ENCODE data around the gene CFHR3. TPM values are rescaled to one million over a fixed set of nuclear protein-coding genes. Genes with fewer than 3 reads are reported as not detected.
"Not testable (repeated sequence)": the region's sequence is repeated elsewhere in the genome, so short reads cannot be mapped to it uniquely, and the experiment has no call there.

CFHR3 gene
- total RNA-seq, 1 donor from 2014 or later = 0.94 TPM

DNA sequence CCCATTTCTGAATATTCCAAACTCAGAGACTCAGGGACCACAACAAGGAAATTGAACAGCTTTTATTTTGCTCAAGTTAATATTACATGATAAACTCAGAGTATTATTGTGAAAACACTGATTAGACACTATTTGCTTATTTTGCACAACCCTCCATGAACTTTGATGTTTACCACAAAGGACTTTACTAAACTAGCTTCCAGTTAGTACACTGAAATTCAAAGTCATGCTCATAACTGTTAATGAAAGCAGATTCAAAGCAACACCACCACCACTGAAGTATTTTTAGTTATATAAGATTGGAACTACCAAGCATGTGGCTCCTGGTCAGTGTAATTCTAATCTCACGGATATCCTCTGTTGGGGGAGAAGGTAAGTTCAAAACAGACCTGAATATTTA is 44.9 kb downstream of the CFHR3 start, which contains the start of gene CFHR1:
Gene CFHR1 (plus strand): TSS at position 201 of the 400 bp plus-strand sequence. CDS start 114 bp downstream, at position 315.
- DNase-seq (ENCODE audit: low spot score); ATAC-seq; intact Hi-C loops (cut with DNase I): not testable (repeated sequence)

DNA sequence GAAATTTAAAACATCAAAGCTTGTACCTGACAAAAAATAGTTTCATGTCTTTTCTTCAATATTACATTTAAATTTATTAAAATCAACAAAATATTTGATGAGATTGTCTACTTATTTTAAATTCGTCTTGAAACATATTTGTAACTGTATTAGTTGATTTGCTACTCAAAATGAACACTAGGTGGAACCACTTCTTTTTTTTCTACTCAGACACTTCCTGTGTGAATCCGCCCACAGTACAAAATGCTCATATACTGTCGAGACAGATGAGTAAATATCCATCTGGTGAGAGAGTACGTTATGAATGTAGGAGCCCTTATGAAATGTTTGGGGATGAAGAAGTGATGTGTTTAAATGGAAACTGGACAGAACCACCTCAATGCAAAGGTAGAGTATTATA is 53.2 kb downstream of the CFHR3 start:
- intact Hi-C loops (cut with DNase I); ATAC-seq; DNase-seq (ENCODE audit: low spot score): not testable (repeated sequence)

Other genes with a start within 250 kb of the CFHR3 start
- gene KCNT2, start 166.4 kb upstream of the CFHR3 start, total RNA-seq = 10.6 TPM
- 299 TPM for gene CFH, start 122.8 kb upstream of the CFHR3 start, total RNA-seq
- 1.3 TPM for gene CFHR1, start 44.9 kb downstream of the CFHR3 start, total RNA-seq
- gene CFHR4, start 113.2 kb downstream of the CFHR3 start, total RNA-seq = not detected
- gene CFHR2, start 168.9 kb downstream of the CFHR3 start, total RNA-seq = not detected
- gene CFHR5, start 202.7 kb downstream of the CFHR3 start, total RNA-seq = not detected

Measured in sciatic nerve (tissue), 2 donors.